CD14-positive monocyte (primary cell): ENCODE measurements around the gene ETS1. TPM values are rescaled to one million over a fixed set of nuclear protein-coding genes. Genes with fewer than 3 reads are reported as not detected.

Experiments
- DNase-seq, 3 donors: peaks; one replicate each; pipeline ENCODE4 v3.0.0-alpha.2; 2011 to 2022
- H2AFZ ChIP-seq: 2 replicates; pipeline ENCODE4 v1.6.0; 2012; ENCODE audit warnings: mild to moderate bottlenecking, low read depth, low read length, inconsistent platforms; ENCODE audit not compliant: insufficient read depth, poor library complexity, severe bottlenecking
- H3K27ac ChIP-seq, 2 donors: 1 replicate in 1 of 2; 2 replicates in 1 of 2; pipeline ENCODE4 v1.5.1; 2012 to 2013; ENCODE audit warnings: low read length in 2 of 2, control low read depth in 1 of 2, inconsistent platforms in 1 of 2, low read depth in 1 of 2, mild to moderate bottlenecking in 1 of 2
- H3K27me3 ChIP-seq, 2 donors: one replicate each; pipeline versions ENCODE4 v1.6.0 to v1.6.1; 2011 to 2013; ENCODE audit warnings: low read length in 2 of 2; ENCODE audit not compliant: control insufficient read depth in 2 of 2, insufficient read depth in 2 of 2
- H3K36me3 ChIP-seq, 2 donors: replicated peaks in 1 of 2; 1 replicate in 1 of 2; 2 replicates in 1 of 2; pipeline versions ENCODE4 v1.5.1 to v1.6.1; 2012 to 2013; ENCODE audit warnings: low read length in 2 of 2, control low read depth in 1 of 2, inconsistent platforms in 1 of 2, mild to moderate bottlenecking in 1 of 2; ENCODE audit not compliant: insufficient read depth in 2 of 2, control insufficient read depth in 1 of 2
- H3K4me1 ChIP-seq, 2 donors: 1 replicate in 1 of 2; 2 replicates in 1 of 2; pipeline versions ENCODE4 v1.5.1 to v1.6.1; 2012 to 2013; ENCODE audit warnings: low read length in 2 of 2, control low read depth in 1 of 2, inconsistent platforms in 1 of 2, mild to moderate bottlenecking in 1 of 2, moderate library complexity in 1 of 2; ENCODE audit not compliant: insufficient read depth in 2 of 2, control insufficient read depth in 1 of 2
- H3K4me2 ChIP-seq: replicated peaks from 2 replicates; pipeline ENCODE3; 2012; ENCODE audit warnings: low read length, moderate library complexity, mild to moderate bottlenecking; ENCODE audit not compliant: poor library complexity, severe bottlenecking; ENCODE audit errors: extremely low read depth
- H3K4me3 ChIP-seq, 3 experiments: fragments of 200-600 bp in 1 of 3; sonication (generic) in 1 of 3; replicated peaks in 1 of 3; 1 replicate in 2 of 3; 2 replicates in 1 of 3; pipeline ENCODE4 v1.5.1; 2011 to 2013; ENCODE audit warnings: low read length in 3 of 3, mild to moderate bottlenecking in 3 of 3, control low read depth in 2 of 3, low read depth in 2 of 3, inconsistent platforms in 1 of 3, moderate library complexity in 1 of 3
- H3K79me2 ChIP-seq: 2 replicates; pipeline ENCODE4 v1.6.0; 2012; ENCODE audit warnings: mild to moderate bottlenecking, control low read depth, inconsistent platforms, low read length, moderate library complexity; ENCODE audit not compliant: insufficient read depth
- H3K9ac ChIP-seq: 2 replicates; pipeline ENCODE4 v1.6.0; 2017; ENCODE audit warnings: low read length, mild to moderate bottlenecking; ENCODE audit not compliant: insufficient read depth, poor library complexity, severe bottlenecking
- H3K9me3 ChIP-seq, 2 donors: replicated peaks in 1 of 2; 1 replicate in 1 of 2; 2 replicates in 1 of 2; pipeline versions ENCODE4 v1.5.1 to v1.6.1; 2012 to 2013; ENCODE audit warnings: low read length in 2 of 2, control low read depth in 1 of 2; ENCODE audit not compliant: control insufficient read depth in 1 of 2, insufficient read depth in 1 of 2
- H4K20me1 ChIP-seq: 2 replicates; pipeline ENCODE4 v1.6.0; 2012; ENCODE audit warnings: mild to moderate bottlenecking, low read length, control low read depth, moderate library complexity; ENCODE audit not compliant: insufficient read depth
- H3K27ac Mint-ChIP-seq, 7 donors: one replicate each; pipeline ENCODE4 v1.8.0; 2020; ENCODE audit warnings: mild to moderate bottlenecking in 7 of 7, mixed read lengths in 7 of 7, moderate library complexity in 6 of 7, inconsistent platforms in 2 of 7
- H3K27me3 Mint-ChIP-seq, 3 donors: one replicate each; pipeline ENCODE4 v1.8.0; 2021 to 2022; ENCODE audit warnings: low read depth in 3 of 3, mild to moderate bottlenecking in 3 of 3, mixed read lengths in 3 of 3, moderate library complexity in 3 of 3, inconsistent platforms in 1 of 3
- H3K36me3 Mint-ChIP-seq, 2 donors: one replicate each; pipeline ENCODE4 v1.8.0; 2020; ENCODE audit warnings: mixed read lengths in 2 of 2, inconsistent platforms in 1 of 2, mild to moderate bottlenecking in 1 of 2
- H3K4me1 Mint-ChIP-seq: one replicate; pipeline ENCODE4 v1.8.0; 2020; ENCODE audit warnings: mild to moderate bottlenecking, mixed read lengths
- H3K4me3 Mint-ChIP-seq, 2 donors: one replicate each; pipeline ENCODE4 v1.8.0; 2020; ENCODE audit warnings: mild to moderate bottlenecking in 2 of 2, mixed read lengths in 2 of 2, moderate library complexity in 1 of 2
- H3K9me3 Mint-ChIP-seq, 7 donors: one replicate each; pipeline ENCODE4 v1.8.0; 2020 to 2022; ENCODE audit warnings: mixed read lengths in 7 of 7, mild to moderate bottlenecking in 6 of 7, moderate library complexity in 6 of 7, inconsistent platforms in 2 of 7
- CTCF ChIP-seq: fragments of 200-600 bp; IDR thresholded peaks from one replicate; pipeline ENCODE4 v1.8.0; 2022; ENCODE audit warnings: antibody characterized with exemption, mild to moderate bottlenecking
- WGBS: methylation state at CpG from one replicate; pipeline ENCODE4 v1.1.5; 2013; ENCODE audit warnings: missing lambda C conversion rate; ENCODE audit not compliant: insufficient coverage; 5-methylcytosine and 5-hydroxymethylcytosine counted together
- intact Hi-C, 2 donors: fragments of 100-400 bp; cut with micrococcal nuclease; formaldehyde crosslinking; loops; one replicate each; pipeline versions ENCODE4 v1.15.0 to v1.15.1; 2023
- polyA plus RNA-seq, 3 donors: library from polyadenylated mRNA; depleted of rRNA in 1 of 3; unstranded in 2 of 3; stranded (reverse) in 1 of 3; fragments of 300-500 nt in 2 of 3; fragments of >200 nt in 1 of 3; fragmentation: Illumina TruSeq in 2 of 3; gene quantifications; 1 replicate in 2 of 3; 2 replicates in 1 of 3; pipeline ENCODE4 v1.2.3, GENCODE V29; 2012 to 2021

Gene ETS1
- polyA plus RNA-seq, 3 donors, result 0.67 to 1.6 (median 1.6) TPM

DNA sequence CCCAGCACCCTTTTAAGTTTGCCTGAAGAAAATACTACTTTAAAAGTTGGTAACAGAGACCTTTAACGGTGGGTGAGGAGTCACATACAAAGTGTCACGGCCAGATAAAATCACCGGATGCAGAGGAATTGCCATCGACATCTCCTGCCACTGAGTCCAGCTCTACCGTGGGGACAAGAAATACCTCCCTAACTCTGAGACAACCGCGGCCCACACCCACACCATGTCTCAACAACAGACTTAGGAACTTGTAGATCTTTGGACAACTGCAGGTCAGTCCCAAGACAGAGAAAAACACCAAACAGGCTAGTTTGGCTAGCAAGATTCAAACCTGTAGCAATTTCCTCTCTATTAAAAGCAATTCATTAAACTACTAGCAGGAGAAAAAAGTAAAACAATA is 669 bp downstream of the ETS1 start:
- no peak overlapping the region for H3K4me3 Mint-ChIP-seq
- H3K27ac ChIP-seq, result no peak overlapping the region
- TF ChIP-seq CTCF, result no peak
- no peaks in the 10 kb centered on the region for H3K79me2 ChIP-seq
- H3K9me3 Mint-ChIP-seq, result peaks cover 0 to 2% (median 0%) of the 10 kb centered on the region in 7 donors
- H3K9me3 ChIP-seq, result no peaks in the 10 kb centered on the region
- no peak overlapping the region for H3K4me2 ChIP-seq
- no peak overlapping the region for H2AFZ ChIP-seq
- peaks cover 16 to 23% of the 10 kb centered on the region in 2 donors for H3K4me1 ChIP-seq
- DNase-seq, result no peak
- H3K27ac Mint-ChIP-seq, result no peak overlapping the region
- no peaks in the 10 kb centered on the region for H3K27me3 ChIP-seq
- no peaks in the 10 kb centered on the region for H4K20me1 ChIP-seq
- H3K36me3 ChIP-seq, result no peaks in the 10 kb centered on the region
- intact Hi-C loops, result loop anchor here in 1 of 2 donors (5.0 to 10.0 kb wide), 3 partner anchors 34 to 138 kb away; no protein-coding TSS in a partner anchor
- no peak overlapping the region for H3K9ac ChIP-seq
- 96% methylated on average over 5 of the region's 7 CpGs for WGBS
- peaks cover 0 to 4% (median 0%) of the 10 kb centered on the region in 3 donors for H3K27me3 Mint-ChIP-seq
- no peak overlapping the region for H3K4me3 ChIP-seq
- peaks cover 26% of the 10 kb centered on the region for H3K4me1 Mint-ChIP-seq
- H3K36me3 Mint-ChIP-seq, result no peaks in the 10 kb centered on the region

DNA sequence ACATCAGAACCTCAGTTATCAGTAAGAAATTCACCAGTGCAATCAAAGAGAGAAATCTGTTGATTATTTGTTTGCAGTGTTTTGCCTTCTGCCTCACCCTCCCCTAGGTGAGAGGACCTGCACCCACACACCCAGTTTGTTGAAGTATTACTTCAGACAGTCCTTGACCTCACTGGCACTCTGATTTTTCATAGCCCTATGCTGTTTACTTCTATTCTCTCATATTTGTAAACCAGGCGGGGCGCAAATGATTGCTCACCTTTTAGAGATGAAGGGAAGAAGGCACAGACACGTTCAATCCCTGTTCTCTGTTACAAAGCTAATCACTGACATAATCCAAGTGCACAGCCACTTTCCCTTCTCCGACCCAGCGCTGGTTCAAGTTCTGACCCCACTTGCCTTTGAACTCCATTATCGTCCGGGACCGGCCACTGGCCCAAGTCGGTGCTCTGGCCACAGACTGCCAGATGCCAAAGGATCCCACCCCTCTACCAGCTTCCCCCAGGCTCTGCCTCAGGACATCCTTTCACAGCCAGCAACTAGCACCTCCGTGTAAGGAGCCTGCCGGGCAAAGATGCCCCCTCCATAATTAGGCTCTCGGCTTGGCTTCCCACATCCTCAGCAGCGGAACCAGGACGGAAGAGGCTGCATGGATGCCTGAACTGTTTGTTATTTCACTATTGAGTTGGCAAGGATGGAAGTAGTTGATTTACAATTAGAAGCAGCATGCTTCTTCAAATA is 1.7 kb downstream of the ETS1 start:
- Mint-ChIP-seq H3K27ac (no peak overlapping the region), H3K36me3 (no peaks in the 10 kb centered on the region), H3K27me3 (peaks cover 0 to 4% (median 0%) of the 10 kb centered on the region in 3 donors), H3K4me1 (peaks cover 36% of the 10 kb centered on the region), H3K4me3 (no peak overlapping the region), H3K9me3 (peaks cover 0 to 2% (median 0%) of the 10 kb centered on the region in 7 donors)
- Histone ChIP-seq H3K36me3 (no peaks in the 10 kb centered on the region), H2AFZ (no peak overlapping the region), H3K9me3 (no peaks in the 10 kb centered on the region), H3K4me2 (no peak overlapping the region), H3K27ac (no peak overlapping the region), H3K27me3 (no peaks in the 10 kb centered on the region), H3K4me3 (no peak overlapping the region), H3K79me2 (no peaks in the 10 kb centered on the region), H3K9ac (no peak overlapping the region), H4K20me1 (no peaks in the 10 kb centered on the region), H3K4me1 (peaks cover 24 to 34% of the 10 kb centered on the region in 2 donors)
- no peak for DNase-seq
- intact Hi-C loops, result loop anchor here in 1 of 2 donors (5.0 to 10.0 kb wide), 3 partner anchors 33 to 139 kb away; no protein-coding TSS in a partner anchor
- WGBS, result 89% methylated on average over 9 of the region's 14 CpGs
- TF ChIP-seq CTCF, result no peak
